SK-N-SH (cell line): ENCODE results near the gene JMJD6. TPM values are rescaled to one million over a fixed set of nuclear protein-coding genes. Genes with fewer than 3 reads are reported as not detected.

Experiments
- CTCF ChIA-PET: fragments of 300-600, 350-600 bp; formaldehyde crosslinking; extraction: SDS; loops from one replicate; lab custom pipeline; 2021; lab: Yijun Ruan, JAX
- POLR2A ChIA-PET: fragments of 350-600 bp; sonication (Branson Sonifier 250); formaldehyde crosslinking; extraction: SDS; loops from one replicate; lab custom pipeline; 2020; ENCODE audit warnings: antibody characterized with exemption, inconsistent platforms; lab: Yijun Ruan, JAX
- DNase-seq: peaks from one replicate; pipeline ENCODE4 v3.0.0; 2012
- H2AFZ ChIP-seq: fragments of 200-600 bp; sonication (generic); 2 replicates; pipeline ENCODE4 v1.8.1; 2016; ENCODE audit warnings: antibody characterized with exemption, mild to moderate bottlenecking, low read depth
- H3F3A ChIP-seq: fragments of 200-600 bp; sonication (generic); replicated peaks from 2 replicates; pipeline ENCODE3; 2016; ENCODE audit warnings: antibody characterized with exemption, mild to moderate bottlenecking; ENCODE audit not compliant: insufficient read depth
- H3K27ac ChIP-seq, 2 experiments: fragments of 200-500 bp in 1 of 2; fragments of 200-600 bp in 1 of 2; sonication (Bioruptor generic) in 1 of 2; sonication (generic), shearing (Covaris generic) in 1 of 2; 2 replicates each; pipeline versions ENCODE4 v1.5.1 to v1.6.1; 2014 to 2016; ENCODE audit warnings: low read depth in 2 of 2, inconsistent platforms in 1 of 2, low read length in 1 of 2, mild to moderate bottlenecking in 1 of 2, mixed read lengths in 1 of 2
- H3K27me3 ChIP-seq: fragments of 200-600 bp; sonication (generic), shearing (Covaris generic); 2 replicates; pipeline ENCODE4 v1.6.1; 2016; ENCODE audit warnings: mixed run types; ENCODE audit not compliant: insufficient read depth
- H3K36me3 ChIP-seq, 2 experiments: fragments of 200-500 bp in 1 of 2; fragments of 200-600 bp in 1 of 2; sonication (Bioruptor generic) in 1 of 2; sonication (generic) in 1 of 2; replicated peaks in 1 of 2; 2 replicates each; pipeline versions ENCODE3 to v1.5.1; 2014 to 2016; ENCODE audit warnings: low read length in 1 of 2, mild to moderate bottlenecking in 1 of 2; ENCODE audit not compliant: insufficient read depth in 2 of 2, control insufficient read depth in 1 of 2
- H3K4me1 ChIP-seq, 2 experiments: fragments of 200-500 bp in 1 of 2; fragments of 200-600 bp in 1 of 2; sonication (Bioruptor generic) in 1 of 2; sonication (generic), shearing (Covaris generic) in 1 of 2; 2 replicates each; pipeline versions ENCODE4 v1.5.1 to v1.6.1; 2014 to 2016; ENCODE audit warnings: low read depth in 1 of 2, low read length in 1 of 2, mixed run types in 1 of 2; ENCODE audit not compliant: insufficient read depth in 2 of 2, control insufficient read depth in 1 of 2
- H3K4me2 ChIP-seq: fragments of 200-600 bp; sonication (generic), shearing (Covaris generic); 2 replicates; pipeline ENCODE4 v1.6.1; 2017; ENCODE audit warnings: mixed run types
- H3K4me3 ChIP-seq, 2 experiments: fragments of 200-500 bp in 1 of 2; fragments of 200-600 bp in 1 of 2; sonication (Bioruptor generic) in 1 of 2; sonication (generic), shearing (Covaris generic) in 1 of 2; 2 replicates each; pipeline versions ENCODE4 v1.5.1 to v1.8.1; 2014 to 2016; ENCODE audit warnings: low read depth in 2 of 2, inconsistent platforms in 1 of 2, low read length in 1 of 2, mild to moderate bottlenecking in 1 of 2, mixed read lengths in 1 of 2, moderate library complexity in 1 of 2
- H3K79me2 ChIP-seq: fragments of 200-600 bp; sonication (generic); 2 replicates; pipeline ENCODE4 v1.8.1; 2017; ENCODE audit warnings: mild to moderate bottlenecking; ENCODE audit not compliant: insufficient read depth
- H3K9ac ChIP-seq: fragments of 200-600 bp; sonication (generic); 2 replicates; pipeline ENCODE4 v1.6.1; 2017; ENCODE audit warnings: mixed run types
- H3K9me2 ChIP-seq: fragments of 200-600 bp; sonication (generic); 2 replicates; pipeline ENCODE4 v1.6.1; 2017; ENCODE audit warnings: mixed run types
- H3K9me3 ChIP-seq: fragments of 200-600 bp; sonication (generic); 2 replicates; pipeline ENCODE4 v1.6.1; 2017; ENCODE audit warnings: mixed run types, mild to moderate bottlenecking, moderate library complexity
- H4K20me1 ChIP-seq: fragments of 200-600 bp; sonication (generic); 2 replicates; pipeline ENCODE4 v1.6.1; 2017; ENCODE audit warnings: mild to moderate bottlenecking, mixed run types; ENCODE audit not compliant: insufficient read depth
- CHD2 ChIP-seq: fragments of 150-350 bp; IDR thresholded peaks from 2 replicates; pipeline ENCODE4 v1.6.1; 2018; ENCODE audit warnings: low read length; ENCODE audit not compliant: partially characterized antibody
- EP300 ChIP-seq, 2 experiments: IDR thresholded peaks; 2 replicates each; pipeline versions ENCODE4 v1.4.0 to v1.6.1; 2012; ENCODE audit warnings: borderline replicate concordance in 1 of 2, low read depth in 1 of 2, low read length in 1 of 2
- EZH2phosphoT487 ChIP-seq: fragments of 200-600 bp; sonication (generic); IDR thresholded peaks from 2 replicates; pipeline ENCODE4 v1.6.1; 2017; ENCODE audit warnings: low read depth, mixed run types, mild to moderate bottlenecking, antibody characterized with exemption, moderate library complexity, borderline replicate concordance
- GATA2 ChIP-seq: sonication (generic); formaldehyde crosslinking; IDR thresholded peaks from 2 replicates; pipeline ENCODE4 v1.5.0; 2020; ENCODE audit warnings: mild to moderate bottlenecking, missing genetic modification reagents
- MEF2A ChIP-seq: IDR thresholded peaks from 2 replicates; pipeline ENCODE4 v1.4.0; 2012; ENCODE audit warnings: low read depth, borderline replicate concordance
- NFIC ChIP-seq: IDR thresholded peaks from 2 replicates; pipeline ENCODE4 v1.4.0; 2012; ENCODE audit warnings: borderline replicate concordance
- RCOR1 ChIP-seq: fragments of 150-350 bp; IDR thresholded peaks from 2 replicates; pipeline ENCODE4 v1.6.1; 2017; ENCODE audit warnings: antibody characterized with exemption, low read length
- RFX5 ChIP-seq: IDR thresholded peaks from 2 replicates; pipeline ENCODE4 v1.6.1; 2012; ENCODE audit warnings: mild to moderate bottlenecking, improper control_type of control experiment, low read length
- TAF1 ChIP-seq: IDR thresholded peaks from 2 replicates; pipeline ENCODE4 v1.6.1; 2012; ENCODE audit warnings: low read depth, mild to moderate bottlenecking, low read length, moderate library complexity, borderline replicate concordance
- TEAD4 ChIP-seq: IDR thresholded peaks from 2 replicates; pipeline ENCODE4 v1.4.0; 2012; ENCODE audit warnings: mild to moderate bottlenecking, borderline replicate concordance; ENCODE audit not compliant: insufficient read depth
- YY1 ChIP-seq: IDR thresholded peaks from 2 replicates; pipeline ENCODE4 v1.4.0; 2012; ENCODE audit warnings: low read depth, mild to moderate bottlenecking
- WGBS: methylation state at CpG from one replicate; pipeline ENCODE4 v1.1.6; 2017; ENCODE audit warnings: low lambda C conversion rate; 5-methylcytosine and 5-hydroxymethylcytosine counted together
- polyA plus RNA-seq, 3 experiments: library from polyadenylated mRNA; depleted of rRNA; stranded (reverse); fragments of >200 nt; gene quantifications; 2 replicates each; pipeline ENCODE4 v1.2.3, GENCODE V29; 2012
- TF ChIP-seq, protein P1 (sequence below): IDR thresholded peaks from 2 replicates; pipeline ENCODE4 v1.4.0; 2012; ENCODE audit warnings: low read depth

JMJD6 gene
- polyA plus RNA-seq, 1 of the 3 experiments (the other 2 are of a cell fraction) = 23.3 TPM

DNA sequence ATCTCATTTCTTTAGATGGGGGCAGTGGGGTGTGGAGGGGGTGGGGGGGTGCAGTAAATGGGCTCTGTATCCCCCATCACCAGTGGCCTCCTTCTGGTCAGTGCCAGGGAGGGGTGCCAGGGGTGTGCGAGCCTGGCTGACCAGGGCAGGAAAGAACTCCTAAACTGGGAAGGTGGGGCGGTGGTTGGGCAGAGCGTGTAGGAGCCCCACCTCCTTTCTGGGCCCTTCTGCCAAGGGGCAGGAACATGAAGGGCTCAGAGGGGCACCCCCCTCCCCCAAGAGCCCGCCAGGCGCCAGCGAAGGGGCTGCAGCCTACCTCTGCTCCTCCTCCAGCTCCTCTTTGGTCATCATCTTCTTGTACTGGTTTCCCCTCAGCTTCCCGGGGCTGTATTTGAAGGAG lies 41.6 kb downstream of the JMJD6 start:
- peaks cover 21 to 40% of the 10 kb centered on the region in 2 experiments for H3K36me3 ChIP-seq
- no peak overlapping the region for H3K9ac ChIP-seq
- H3K4me3 ChIP-seq = no peak overlapping the region
- H3K9me2 ChIP-seq = no peaks in the 10 kb centered on the region
- 98% methylated on average over 6 of the region's 7 CpGs for WGBS
- CTCF ChIA-PET = interaction anchor here (0.8 to 12.2 kb wide), 14 partner anchors 11 to 164 kb away, joined by 3 to 255 read pairs (median 5); partner anchors contain the start of genes JMJD6, METTL23 and MXRA7
- TF ChIP-seq GATA2 (CRISPR knock-in tag) (no peak), EP300 (IDR thresholded peaks at IDR 0.05; ENCODE audit: borderline replicate concordance in 1 of 2, low read depth in 1 of 2, low read length in 1 of 2) (no peak), MEF2A (no peak), TAF1 (no peak), RFX5 (no peak), RCOR1 (no peak), NFIC (no peak), YY1 (no peak), TEAD4 (no peak), CHD2 (no peak), EZH2phosphoT487 (no peak)
- TF ChIP-seq, protein P1, sequence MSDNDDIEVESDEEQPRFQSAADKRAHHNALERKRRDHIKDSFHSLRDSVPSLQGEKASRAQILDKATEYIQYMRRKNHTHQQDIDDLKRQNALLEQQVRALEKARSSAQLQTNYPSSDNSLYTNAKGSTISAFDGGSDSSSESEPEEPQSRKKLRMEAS = no peak
- peaks cover 7% of the 10 kb centered on the region for H4K20me1 ChIP-seq
- no peak overlapping the region for H3K4me2 ChIP-seq
- no peaks in the 10 kb centered on the region for H3K27me3 ChIP-seq
- H3F3A ChIP-seq = peaks cover 4% of the 10 kb centered on the region
- no peaks in the 10 kb centered on the region for H3K9me3 ChIP-seq
- no peak for DNase-seq
- peaks cover 14% of the 10 kb centered on the region for H3K79me2 ChIP-seq
- no peak overlapping the region for H3K27ac ChIP-seq
- H2AFZ ChIP-seq = no peak overlapping the region
- peaks cover 0 to 36% of the 10 kb centered on the region in 2 experiments; a peak in 1 of 4 replicates for H3K4me1 ChIP-seq
- POLR2A ChIA-PET = no interaction called here

DNA sequence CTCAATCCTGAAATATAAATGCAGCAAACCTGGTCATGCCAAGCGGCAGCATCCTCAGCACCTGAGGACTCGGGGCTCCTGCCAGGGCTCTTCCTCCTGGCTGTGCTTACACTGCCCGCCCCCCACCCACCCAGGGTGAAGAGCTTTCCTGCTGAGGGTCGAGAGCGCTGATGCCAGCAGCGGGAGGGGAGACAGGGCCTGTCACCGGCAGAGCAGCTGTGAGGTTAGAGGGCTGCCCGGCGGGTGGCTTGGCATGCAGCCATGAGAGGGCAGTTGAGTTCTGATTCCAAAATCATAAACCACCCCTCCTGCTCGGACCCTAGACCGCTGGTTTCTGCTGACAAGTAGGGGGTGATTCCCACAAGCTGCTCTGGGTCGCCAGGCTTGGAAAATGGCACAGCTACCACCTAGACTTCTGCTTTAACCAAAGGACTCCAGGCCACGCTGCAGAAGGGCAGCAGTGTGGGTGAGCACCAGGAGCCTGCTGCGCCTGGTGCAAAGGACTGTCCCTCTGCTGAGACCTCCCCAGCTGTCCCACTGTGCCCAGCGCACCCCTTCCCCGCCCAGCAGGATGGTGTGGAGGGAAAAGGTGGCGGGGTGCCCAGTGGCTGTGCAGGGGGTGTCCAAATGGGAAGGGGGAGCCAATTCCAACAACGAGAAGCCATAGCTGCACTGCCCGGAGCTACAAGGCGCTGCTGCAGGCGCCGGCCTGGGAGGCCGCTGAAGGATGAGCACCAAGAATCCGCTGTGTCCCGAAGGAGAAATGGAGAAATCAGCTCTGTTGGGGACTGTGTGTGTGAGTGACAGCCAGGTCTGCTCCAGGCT lies 42.3 kb downstream of the JMJD6 start:
- Histone ChIP-seq H3F3A (peaks cover 4% of the 10 kb centered on the region), H3K4me1 (peaks cover 0 to 36% of the 10 kb centered on the region in 2 experiments; a peak in 1 of 4 replicates), H3K9me2 (no peaks in the 10 kb centered on the region), H3K27me3 (no peaks in the 10 kb centered on the region), H3K4me2 (no peak overlapping the region), H3K9me3 (no peaks in the 10 kb centered on the region), H3K36me3 (peaks cover 20 to 42% of the 10 kb centered on the region in 2 experiments), H3K4me3 (no peak overlapping the region), H4K20me1 (peaks cover 7% of the 10 kb centered on the region), H3K27ac (no peak overlapping the region; a peak in 1 of 4 replicates), H2AFZ (no peak overlapping the region), H3K79me2 (peaks cover 8% of the 10 kb centered on the region; the same call in 1 of the 2 replicates), H3K9ac (no peak overlapping the region)
- TF ChIP-seq, protein P1 = no peak
- TF ChIP-seq GATA2 (CRISPR knock-in tag) = no peak
- peak; percentile 46 for DNase-seq
- ChIA-PET CTCF (interaction anchor here (0.8 to 12.2 kb wide), 17 partner anchors 10 to 372 kb away, joined by 3 to 255 read pairs (median 4); partner anchors contain the start of genes JMJD6, METTL23 and MXRA7), POLR2A (no interaction called here)
- 89% methylated on average over 21 of the region's 25 CpGs for WGBS
